Neuronal stem cell (in vitro differentiated cells): ENCODE measurements around the gene CCDC141.
"Not testable (repeated sequence)": the region's sequence is repeated elsewhere in the genome, so short reads cannot be mapped to it uniquely, and the experiment has no call there.

ENCODE experiments used
- DNase-seq: peaks from one replicate; pipeline ENCODE4 v3.0.0-alpha.2; 2013; ENCODE audit warnings: low spot score
- H2AFZ ChIP-seq: one replicate; pipeline ENCODE4 v1.6.1; 2013; ENCODE audit warnings: mild to moderate bottlenecking, low read length, inconsistent platforms
- H2AK5ac ChIP-seq: 2 replicates; pipeline ENCODE4 v1.6.1; 2013; ENCODE audit warnings: low read depth, mild to moderate bottlenecking, inconsistent platforms, low read length, moderate library complexity, mixed read lengths
- H2BK120ac ChIP-seq: 2 replicates; pipeline ENCODE4 v1.6.1; 2013; ENCODE audit warnings: low read depth, mild to moderate bottlenecking, inconsistent platforms, low read length, moderate library complexity, mixed read lengths
- H2BK12ac ChIP-seq: one replicate; pipeline ENCODE4 v1.6.1; 2013; ENCODE audit warnings: low read length, inconsistent platforms
- H2BK15ac ChIP-seq: 2 replicates; pipeline ENCODE4 v1.6.1; 2013; ENCODE audit warnings: mild to moderate bottlenecking, low read length, inconsistent platforms, mixed read lengths
- H2BK5ac ChIP-seq: one replicate; pipeline ENCODE4 v1.6.1; 2013; ENCODE audit warnings: inconsistent platforms, mild to moderate bottlenecking, low read length, moderate library complexity
- H3K14ac ChIP-seq: one replicate; pipeline ENCODE4 v1.6.1; 2013; ENCODE audit warnings: low read length, inconsistent platforms
- H3K18ac ChIP-seq: 2 replicates; pipeline ENCODE4 v1.6.1; 2013; ENCODE audit warnings: low read length, inconsistent platforms
- H3K23ac ChIP-seq: 2 replicates; pipeline ENCODE4 v1.6.1; 2013; ENCODE audit warnings: low read depth, mild to moderate bottlenecking, mixed read lengths, low read length, inconsistent platforms; ENCODE audit not compliant: poor library complexity
- H3K27ac ChIP-seq: replicated peaks from 3 replicates; pipeline ENCODE4 v1.5.1; 2013; ENCODE audit warnings: low read length, inconsistent platforms
- H3K27me3 ChIP-seq, 3 experiments: 2 replicates each; pipeline ENCODE4 v1.6.1; 2013; ENCODE audit warnings: low read length in 3 of 3, mild to moderate bottlenecking in 2 of 3, inconsistent platforms in 1 of 3, low read depth in 1 of 3, mixed read lengths in 1 of 3, moderate library complexity in 1 of 3; ENCODE audit not compliant: control insufficient read depth in 3 of 3, insufficient read depth in 3 of 3
- H3K36me3 ChIP-seq, 2 donors: replicated peaks in 1 of 2; 2 replicates each; pipeline ENCODE4 v1.6.1; 2013; ENCODE audit warnings: low read length in 2 of 2; ENCODE audit not compliant: control insufficient read depth in 2 of 2, insufficient read depth in 2 of 2
- H3K4ac ChIP-seq: 2 replicates; pipeline ENCODE4 v1.6.1; 2013; ENCODE audit warnings: inconsistent platforms, mild to moderate bottlenecking, low read length, moderate library complexity
- H3K4me1 ChIP-seq, 2 donors: 1 replicate in 1 of 2; 2 replicates in 1 of 2; pipeline ENCODE4 v1.6.1; 2013; ENCODE audit warnings: low read length in 2 of 2, low read depth in 1 of 2; ENCODE audit not compliant: control insufficient read depth in 2 of 2, insufficient read depth in 1 of 2
- H3K4me2 ChIP-seq: one replicate; pipeline ENCODE4 v1.6.1; 2013; ENCODE audit warnings: mild to moderate bottlenecking, low read length, inconsistent platforms; ENCODE audit not compliant: insufficient read depth, poor library complexity, severe bottlenecking
- H3K4me3 ChIP-seq, 2 donors: 2 replicates each; pipeline ENCODE4 v1.5.1; 2013; ENCODE audit warnings: low read length in 2 of 2, mild to moderate bottlenecking in 2 of 2, inconsistent platforms in 1 of 2, moderate library complexity in 1 of 2
- H3K79me1 ChIP-seq: one replicate; pipeline ENCODE4 v1.6.1; 2013; ENCODE audit warnings: low read depth, mild to moderate bottlenecking, inconsistent platforms, low read length, moderate library complexity
- H3K9ac ChIP-seq: one replicate; pipeline ENCODE4 v1.6.1; 2013; ENCODE audit warnings: mild to moderate bottlenecking, low read depth, low read length, inconsistent platforms; ENCODE audit not compliant: poor library complexity
- H3K9me3 ChIP-seq, 2 donors: replicated peaks in 1 of 2; 2 replicates each; pipeline versions ENCODE3 to v1.6.1; 2013; ENCODE audit warnings: low read length in 2 of 2, mild to moderate bottlenecking in 2 of 2, inconsistent platforms in 1 of 2, low read depth in 1 of 2, mixed read lengths in 1 of 2, moderate library complexity in 1 of 2; ENCODE audit not compliant: control insufficient read depth in 2 of 2, insufficient read depth in 1 of 2
- H4K8ac ChIP-seq: one replicate; pipeline ENCODE4 v1.6.1; 2013; ENCODE audit warnings: low read depth, mild to moderate bottlenecking, inconsistent platforms, low read length, moderate library complexity
- H4K91ac ChIP-seq: one replicate; pipeline ENCODE4 v1.6.1; 2013; ENCODE audit warnings: low read length, low read depth, mild to moderate bottlenecking, inconsistent platforms; ENCODE audit not compliant: poor library complexity
- WGBS, 2 donors: extraction: QIAGEN DNeasy Blood & Tissue Kit; methylation state at CpG; one replicate each; pipeline ENCODE4 v1.1.7; 2013; ENCODE audit warnings: missing lambda C conversion rate in 2 of 2, mixed read lengths in 1 of 2; ENCODE audit not compliant: insufficient read length in 2 of 2, insufficient replicate concordance in 1 of 2; ENCODE audit errors: extremely low coverage in 2 of 2; 5-methylcytosine and 5-hydroxymethylcytosine counted together

Gene CCDC141

DNA sequence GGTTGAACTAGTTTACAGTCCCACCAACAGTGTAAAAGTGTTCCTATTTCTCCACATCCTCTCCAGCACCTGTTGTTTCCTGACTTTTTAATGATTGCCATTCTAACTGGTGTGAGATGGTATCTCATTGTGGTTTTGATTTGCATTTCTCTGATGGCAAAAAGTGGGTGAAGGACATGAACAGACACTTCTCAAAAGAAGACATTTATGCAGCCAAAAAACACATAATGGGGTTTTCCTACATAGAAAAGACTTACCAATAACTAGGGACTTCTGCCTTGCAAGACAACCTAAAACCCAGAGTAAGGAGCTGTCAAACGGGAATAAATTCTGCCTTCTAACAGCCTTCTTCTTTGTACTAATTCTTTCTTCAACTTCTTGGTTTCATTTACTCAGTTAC lies 4.3 kb downstream of the CCDC141 start:
- not testable (repeated sequence) for H3K27ac ChIP-seq, H2BK15ac ChIP-seq, H2AK5ac ChIP-seq, H3K14ac ChIP-seq, H2AFZ ChIP-seq, H3K4ac ChIP-seq, H3K18ac ChIP-seq, H4K91ac ChIP-seq, H3K4me2 ChIP-seq, H2BK12ac ChIP-seq, DNase-seq, H2BK120ac ChIP-seq, H3K9me3 ChIP-seq, H4K8ac ChIP-seq, H3K4me3 ChIP-seq, H3K23ac ChIP-seq, H3K27me3 ChIP-seq, H3K36me3 ChIP-seq, H3K9ac ChIP-seq, H2BK5ac ChIP-seq, H3K79me1 ChIP-seq
- H3K4me1 ChIP-seq = peaks cover 0 to 12% of the 10 kb centered on the region in 2 donors
- no CpG with 5 or more reads among the region's 1 CpG for WGBS, 2 donors

DNA sequence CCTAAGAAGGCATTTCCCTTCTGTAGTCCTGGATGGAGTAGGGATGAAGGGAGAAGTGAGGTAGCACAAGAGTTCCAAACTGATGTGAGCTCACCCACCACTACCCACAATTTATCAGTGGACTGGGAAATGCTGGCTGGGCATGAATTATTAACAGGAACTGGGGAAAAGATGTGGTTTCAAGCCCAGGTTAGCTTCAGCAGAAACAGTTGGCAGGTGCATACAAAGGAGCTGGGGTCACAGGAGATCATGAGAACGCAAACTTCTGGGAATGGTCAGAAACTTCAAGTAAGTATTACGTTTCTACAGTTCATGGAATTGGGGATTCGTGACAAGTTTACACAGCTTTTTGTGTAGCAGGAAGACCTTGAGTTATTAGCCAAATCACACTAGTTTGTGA lies 5.4 kb downstream of the CCDC141 start:
- H3K27ac ChIP-seq = no peak overlapping the region
- peaks cover 0 to 8% of the 10 kb centered on the region in 2 donors for H3K4me1 ChIP-seq
- no CpG with 5 or more reads among the region's 3 CpGs for WGBS, 2 donors

DNA sequence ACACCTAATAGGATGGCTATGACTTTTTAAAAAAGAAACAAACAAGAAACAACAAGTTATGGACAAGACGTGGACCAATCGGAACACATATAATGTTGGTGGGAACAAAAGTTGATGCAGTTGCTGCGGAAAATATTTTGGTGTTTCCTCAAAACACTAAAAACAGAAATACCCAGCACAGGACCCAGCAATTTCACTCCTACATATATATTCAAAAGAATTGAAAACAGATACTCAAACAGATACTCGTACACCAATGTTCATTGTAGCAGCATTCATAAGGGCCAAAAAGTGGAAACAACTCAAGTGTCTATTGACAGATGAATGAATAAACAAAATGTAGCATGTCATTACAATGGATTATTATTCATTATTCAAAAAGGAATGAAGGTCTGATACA lies 12.1 kb downstream of the CCDC141 start:
- Histone ChIP-seq H3K27me3 (no peaks in the 10 kb centered on the region), H2AFZ (no peak overlapping the region), H2BK15ac (no peak overlapping the region), H3K9ac (no peak overlapping the region), H4K91ac (no peak overlapping the region), H3K79me1 (no peaks in the 10 kb centered on the region), H2BK120ac (no peak overlapping the region), H3K18ac (no peak overlapping the region), H3K9me3 (no peaks in the 10 kb centered on the region), H3K14ac (no peak overlapping the region), H3K23ac (no peak overlapping the region), H2BK5ac (no peak overlapping the region), H3K4ac (no peak overlapping the region), H3K36me3 (no peaks in the 10 kb centered on the region), H2BK12ac (no peak overlapping the region), H4K8ac (no peak overlapping the region), H3K27ac (no peak overlapping the region), H3K4me1 (no peaks in the 10 kb centered on the region), H3K4me2 (no peak overlapping the region), H3K4me3 (no peak overlapping the region), H2AK5ac (no peak overlapping the region)
- no peak for DNase-seq
- WGBS, 2 donors = no CpG with 5 or more reads among the region's 4 CpGs

More for the DNA sequence above, 5.4 kb downstream of the CCDC141 start:
- no peak overlapping the region for H2BK15ac ChIP-seq
- H3K27me3 ChIP-seq = no peaks in the 10 kb centered on the region
- H3K4me2 ChIP-seq = no peak overlapping the region
- H3K4ac ChIP-seq = no peak overlapping the region
- H4K91ac ChIP-seq = no peak overlapping the region
- no peak overlapping the region for H3K9ac ChIP-seq
- H2BK120ac ChIP-seq = no peak overlapping the region
- H3K18ac ChIP-seq = no peak overlapping the region
- no peaks in the 10 kb centered on the region for H3K36me3 ChIP-seq
- H2AFZ ChIP-seq = no peak overlapping the region
- DNase-seq = no peak
- no peak overlapping the region for H2AK5ac ChIP-seq
- no peak overlapping the region for H2BK5ac ChIP-seq
- no peak overlapping the region for H3K23ac ChIP-seq
- H3K4me3 ChIP-seq = no peak overlapping the region
- no peaks in the 10 kb centered on the region for H3K79me1 ChIP-seq
- no peak overlapping the region for H4K8ac ChIP-seq
- no peak overlapping the region for H2BK12ac ChIP-seq
- no peak overlapping the region for H3K14ac ChIP-seq
- no peaks in the 10 kb centered on the region for H3K9me3 ChIP-seq

DNA sequence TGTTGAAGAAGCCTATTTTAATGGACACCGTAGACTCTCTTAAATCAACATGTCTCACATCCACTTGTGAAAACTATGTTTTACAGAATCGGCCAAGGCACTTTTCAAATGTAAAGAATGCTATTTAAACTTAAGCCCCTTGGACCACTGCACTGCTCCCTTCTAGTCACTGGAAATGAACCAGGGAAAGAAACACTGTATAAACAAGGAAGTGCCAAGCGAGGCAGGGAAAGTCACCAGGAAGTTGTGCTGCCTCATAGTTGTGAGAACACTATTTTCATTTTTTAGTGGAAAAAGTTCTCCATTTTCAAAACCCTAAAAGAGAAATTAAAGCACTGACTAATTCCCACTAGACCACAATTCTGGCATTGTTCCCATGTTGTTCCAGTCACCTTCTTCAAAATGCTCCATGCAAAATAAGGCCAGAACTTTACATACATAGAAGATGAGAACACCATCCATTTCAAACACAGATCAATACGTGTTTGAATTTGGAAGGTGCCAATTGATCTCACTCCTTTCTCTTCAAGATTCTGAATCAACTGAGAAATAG lies 13.5 kb downstream of the CCDC141 start:
- H2BK120ac ChIP-seq = no peak overlapping the region
- H3K4me1 ChIP-seq = peaks cover 0 to 4% of the 10 kb centered on the region in 2 donors
- H4K91ac ChIP-seq = no peak overlapping the region
- DNase-seq = no peak
- no peak overlapping the region for H3K23ac ChIP-seq
- no peaks in the 10 kb centered on the region for H3K27me3 ChIP-seq
- no peak overlapping the region for H2BK15ac ChIP-seq
- no CpG with 5 or more reads among the region's 4 CpGs for WGBS, 2 donors
- no peak overlapping the region for H4K8ac ChIP-seq
- H3K4ac ChIP-seq = no peak overlapping the region
- H3K36me3 ChIP-seq = no peaks in the 10 kb centered on the region
- H3K9ac ChIP-seq = no peak overlapping the region
- no peak overlapping the region for H2BK12ac ChIP-seq
- no peaks in the 10 kb centered on the region for H3K79me1 ChIP-seq
- H3K4me3 ChIP-seq = no peak overlapping the region
- H3K14ac ChIP-seq = no peak overlapping the region
- H3K18ac ChIP-seq = no peak overlapping the region
- H2AK5ac ChIP-seq = no peak overlapping the region
- H3K9me3 ChIP-seq = no peaks in the 10 kb centered on the region
- H3K4me2 ChIP-seq = no peak overlapping the region
- H2BK5ac ChIP-seq = no peak overlapping the region
- no peak overlapping the region for H2AFZ ChIP-seq
- H3K27ac ChIP-seq = no peak overlapping the region
